ENCODE data around the gene PHTF2.

PHTF2 gene

DNA sequence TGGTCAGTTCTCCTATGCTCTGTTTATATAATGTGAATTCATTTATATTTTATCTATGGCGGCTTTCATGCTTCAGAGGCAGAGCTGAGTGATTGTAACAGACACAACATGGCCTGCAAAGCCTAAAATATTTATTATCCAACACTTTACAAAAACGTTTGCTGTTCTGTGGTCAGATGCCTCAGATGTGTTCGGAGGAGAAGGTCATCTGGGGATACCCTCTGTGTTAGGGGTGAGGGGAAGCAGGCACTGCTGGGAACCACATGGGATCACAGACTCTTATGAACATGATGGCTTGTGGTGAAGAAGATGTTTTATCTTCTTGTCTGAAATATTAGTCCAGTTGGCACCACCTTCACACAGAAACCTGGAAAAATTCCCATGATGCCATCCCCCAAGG lies 203.4 kb downstream of the PHTF2 start:
- no peak for DNase-seq

DNA sequence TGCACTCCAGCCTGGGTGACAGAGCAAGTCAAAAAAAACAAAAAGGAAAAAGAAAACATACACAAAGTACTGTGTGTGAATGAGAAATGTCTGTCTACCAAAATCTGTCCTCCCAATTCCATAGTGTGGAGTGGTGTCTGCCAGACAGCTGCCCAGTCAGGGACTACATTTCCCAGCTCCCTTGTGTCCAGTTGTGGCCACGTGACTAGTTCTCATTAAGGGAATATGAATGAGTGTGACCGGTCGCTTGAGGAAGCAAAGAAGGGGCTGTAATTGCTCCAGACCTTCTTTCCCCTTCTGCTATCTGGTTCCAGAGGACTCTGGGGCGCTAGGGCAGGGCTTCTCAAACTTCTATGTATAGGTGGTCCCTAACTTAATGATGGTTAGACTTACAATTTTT lies 204.1 kb downstream of the PHTF2 start:
- no peak for DNase-seq

DNA sequence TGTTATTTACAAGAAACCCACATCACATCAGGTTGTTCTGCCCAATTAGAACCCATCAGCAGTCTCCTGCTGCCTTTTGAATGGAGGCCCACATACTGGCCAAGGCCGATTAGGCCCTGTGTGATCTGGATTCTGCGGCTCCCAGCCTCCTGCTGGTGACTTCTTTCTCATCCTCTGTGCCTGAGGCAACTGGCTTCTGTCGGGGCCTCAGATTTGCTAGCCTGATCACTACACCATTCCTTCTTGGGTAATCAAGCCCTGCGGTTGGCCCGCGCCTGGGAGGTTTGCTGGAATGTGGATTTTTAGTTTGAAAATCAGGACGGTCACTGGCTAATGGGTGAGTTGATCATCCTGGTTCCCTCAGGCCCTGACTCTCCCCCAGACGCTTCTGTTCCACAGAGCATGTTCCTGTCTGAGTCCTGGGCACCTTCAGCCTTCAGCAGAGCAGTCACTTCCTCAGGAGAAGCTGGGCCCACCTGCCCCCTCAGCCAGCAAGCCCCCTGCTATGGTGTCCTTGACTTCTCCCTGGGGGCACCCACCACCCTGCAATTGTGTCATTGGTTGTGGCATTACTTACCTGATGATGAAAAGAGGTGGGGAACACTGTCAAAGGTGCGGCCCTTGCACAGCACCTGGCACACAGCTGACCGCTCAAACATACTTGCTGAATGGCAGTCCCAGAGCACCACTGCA lies 207.6 kb downstream of the PHTF2 start:
- no peak for DNase-seq

Data from T-helper 9 cell (primary cell).